ENCODE results near the gene CAMK2G.

Gene CAMK2G

DNA sequence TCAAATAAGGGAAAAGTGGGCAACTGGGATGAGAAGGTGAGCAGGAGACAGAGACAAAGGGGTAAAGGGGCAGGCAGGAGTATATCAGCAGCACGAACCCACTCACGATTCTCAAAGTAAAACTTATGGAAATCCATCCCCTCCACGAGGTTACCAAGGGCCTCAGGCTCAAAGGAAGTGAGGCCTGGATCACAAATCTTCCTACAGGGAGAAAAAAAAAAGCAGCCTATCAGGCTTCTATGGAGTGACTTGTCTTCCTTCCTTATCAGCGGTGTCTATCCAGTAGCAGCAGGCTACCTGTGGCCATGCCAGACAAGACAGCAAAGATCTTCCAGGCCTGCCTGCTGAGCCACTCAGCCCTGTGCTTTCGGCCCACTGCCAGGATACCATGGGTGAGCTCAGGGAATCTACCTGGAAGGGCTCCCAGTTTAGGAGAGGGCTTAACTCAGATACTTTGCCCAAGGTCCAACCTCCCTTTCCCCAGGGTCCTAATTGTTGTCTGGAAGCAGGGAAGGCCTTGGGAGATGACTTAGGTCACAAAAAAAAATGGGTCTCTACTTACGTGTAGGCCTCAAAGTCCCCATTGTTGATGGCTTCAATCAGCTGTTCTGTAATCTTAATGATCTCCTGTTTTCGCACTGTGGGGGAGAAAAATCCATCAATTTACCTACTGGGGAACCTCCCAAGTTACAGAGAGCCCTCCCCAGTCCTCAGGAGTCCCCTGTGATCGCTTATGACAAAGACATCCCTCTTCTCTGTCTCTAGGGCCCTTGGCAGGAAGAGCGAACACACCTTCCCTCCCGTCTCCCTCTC, 57.2 kb downstream of the CAMK2G start:
- in situ Hi-C loops (cut with MboI; ENCODE audit: low sequenced_read_pairs) = no loop called here

DNA sequence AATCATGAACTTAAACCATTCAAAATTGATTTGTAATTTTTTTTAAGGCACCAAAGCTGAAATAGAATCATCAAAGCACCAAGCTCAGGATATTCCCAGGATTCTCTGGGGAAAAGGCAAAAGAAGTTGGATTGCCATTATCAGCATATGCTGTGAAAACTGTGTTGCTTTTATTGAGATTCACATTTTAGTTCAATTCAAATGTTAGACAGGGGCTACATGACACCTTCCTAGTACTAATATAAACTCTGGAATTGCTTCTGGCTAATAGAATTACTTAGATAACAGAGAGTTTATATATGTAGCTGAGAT, 58.7 kb downstream of the CAMK2G start:
- in situ Hi-C loops (cut with MboI; ENCODE audit: low sequenced_read_pairs) = no loop called here

DNA sequence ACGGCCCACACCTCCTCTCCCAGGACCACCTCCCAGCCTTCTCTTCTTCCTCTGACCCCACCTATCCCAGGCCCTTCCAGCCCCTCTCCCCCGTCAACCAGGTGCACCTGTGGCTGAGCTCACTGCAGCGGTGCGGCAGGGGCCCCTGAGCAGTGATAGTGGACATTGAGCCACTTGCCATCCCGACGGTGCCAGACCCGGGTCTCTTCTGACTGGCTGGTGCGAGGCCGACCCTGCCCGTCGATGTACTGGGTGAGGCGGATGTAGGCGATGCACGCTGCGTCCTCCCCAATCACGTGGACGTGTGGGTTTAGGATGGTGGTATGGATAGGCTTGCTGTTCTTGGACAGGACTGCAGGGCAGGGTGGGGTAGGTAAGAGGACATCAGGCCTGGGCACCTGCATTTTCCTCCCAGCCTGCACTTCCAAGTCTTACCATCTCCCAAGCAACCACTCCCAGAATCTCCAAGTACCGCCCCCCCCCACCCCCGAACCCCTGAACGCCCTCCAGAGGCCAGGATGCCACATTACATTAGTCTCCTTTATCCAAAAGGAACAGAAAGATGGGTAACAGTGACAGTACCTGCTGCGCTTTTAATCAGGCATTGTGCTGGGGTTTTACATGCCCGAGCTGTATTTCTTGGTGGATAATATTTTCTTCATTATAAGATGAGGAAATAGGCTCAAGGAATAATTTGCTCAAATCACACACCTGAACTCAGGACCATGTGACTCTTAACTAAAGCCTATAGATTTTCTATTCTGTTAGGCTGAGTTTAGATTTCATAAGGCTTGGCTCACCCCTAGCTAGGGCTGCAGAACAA, 59.2 kb downstream of the CAMK2G start:
- in situ Hi-C loops (cut with MboI; ENCODE audit: low sequenced_read_pairs) = no loop called here

DNA sequence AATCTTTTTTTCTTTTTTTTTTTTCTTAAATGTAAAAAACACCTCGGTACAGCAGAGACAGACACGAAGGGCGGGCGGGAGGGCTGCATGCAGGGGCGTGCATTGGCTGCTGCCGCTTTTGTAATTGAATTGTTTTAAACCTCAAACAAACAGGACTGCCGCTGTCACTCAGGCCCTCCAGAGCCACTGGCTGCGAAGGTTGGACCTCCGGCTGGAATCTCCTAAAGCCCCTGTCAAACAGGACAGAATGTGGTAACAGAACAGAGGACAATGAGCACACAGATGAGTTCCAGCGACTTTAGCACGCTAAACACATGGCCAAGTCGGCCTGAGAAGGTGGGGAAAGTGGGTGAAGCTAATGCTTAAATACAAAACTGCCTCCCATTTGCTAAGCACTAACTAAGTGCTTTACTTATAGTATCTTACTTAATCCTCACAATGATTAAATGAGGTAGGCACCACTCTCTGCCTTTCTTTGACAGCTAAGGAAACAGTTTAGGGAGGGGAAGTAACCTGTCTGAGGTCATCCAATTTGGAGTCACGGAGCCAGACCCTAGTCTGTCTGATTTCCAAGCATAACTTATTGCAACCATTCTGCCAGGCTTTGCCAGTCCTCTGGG, 60.0 kb downstream of the CAMK2G start:
- in situ Hi-C loops (cut with MboI; ENCODE audit: low sequenced_read_pairs) = no loop called here

DNA sequence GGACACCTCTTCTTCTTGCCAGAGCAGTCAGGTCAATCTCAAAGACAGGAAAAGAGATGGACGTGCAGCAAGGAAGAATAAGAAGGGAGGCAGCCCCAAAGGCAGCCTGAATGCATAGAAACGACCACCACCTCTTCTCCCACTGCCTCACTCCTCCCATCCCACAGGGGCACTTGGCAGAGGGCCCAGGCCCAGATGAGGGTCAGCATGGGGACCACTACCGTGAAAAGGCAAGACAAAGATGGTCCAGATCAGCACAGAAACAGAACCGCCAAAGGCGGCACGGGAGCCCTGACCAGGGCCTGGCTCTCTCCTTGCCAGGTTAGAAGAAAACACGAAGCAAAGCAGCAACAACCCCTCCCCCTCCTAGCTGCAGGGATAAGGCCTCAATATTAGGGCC, 61.0 kb downstream of the CAMK2G start:
- in situ Hi-C loops (cut with MboI; ENCODE audit: low sequenced_read_pairs) = no loop called here

DNA sequence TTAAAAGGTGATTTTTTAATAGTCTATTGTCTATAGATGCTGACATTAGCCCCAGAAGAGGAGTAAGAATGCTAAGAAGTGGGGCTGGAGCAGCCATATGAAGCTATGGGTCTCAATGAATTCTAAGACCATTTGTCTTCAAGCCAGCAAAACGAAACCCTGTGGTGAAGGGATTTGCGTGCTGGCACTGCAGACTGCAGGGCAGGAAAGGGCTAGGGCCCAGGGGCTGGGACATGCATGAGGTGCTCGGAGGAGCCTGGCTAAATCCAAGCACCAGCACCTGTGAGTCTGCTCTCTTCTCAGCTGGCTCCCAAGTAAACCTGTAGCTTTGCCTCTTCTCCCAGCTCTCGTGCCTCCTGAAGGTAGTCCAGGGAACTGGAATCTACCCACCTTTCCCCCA, 61.7 kb downstream of the CAMK2G start:
- in situ Hi-C loops (cut with MboI; ENCODE audit: low sequenced_read_pairs) = no loop called here

DNA sequence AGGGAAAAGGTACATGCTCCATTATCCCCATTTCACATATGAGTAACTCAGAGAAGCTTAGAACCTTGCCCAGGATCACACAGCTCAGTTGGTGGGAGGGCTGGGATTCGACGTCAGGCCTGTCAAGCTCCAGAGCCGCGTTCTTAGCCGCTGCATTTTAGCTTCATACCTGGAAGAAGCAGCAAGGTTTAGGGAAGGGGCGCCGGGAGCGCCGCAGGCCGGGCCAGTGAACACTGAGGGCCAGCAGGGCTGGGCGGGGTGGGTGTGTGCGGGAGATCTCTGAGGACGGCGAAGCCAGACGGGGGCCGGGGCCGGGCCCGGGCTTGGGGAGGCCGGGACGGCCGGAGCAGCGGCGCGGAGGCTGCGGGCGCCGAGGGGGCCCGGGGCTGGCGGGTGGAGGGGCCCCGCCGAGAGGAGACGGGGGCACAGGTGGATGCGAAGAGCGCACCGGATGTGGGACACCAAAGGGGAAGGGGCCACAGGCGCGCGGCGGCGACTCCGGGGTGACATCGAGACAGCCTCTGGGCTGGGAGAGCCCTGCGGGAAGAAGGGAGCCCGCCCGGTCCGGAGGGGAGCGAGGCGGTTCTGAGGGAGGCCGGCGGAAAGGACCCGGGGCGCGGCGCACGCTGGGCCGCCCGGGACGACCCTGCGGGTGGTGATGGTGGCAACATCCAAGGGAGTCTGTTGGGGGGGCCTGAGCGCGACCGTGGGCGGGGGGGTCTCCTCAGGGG, 63.5 kb downstream of the CAMK2G start:
- in situ Hi-C loops (cut with MboI; ENCODE audit: low sequenced_read_pairs) = no loop called here

DNA sequence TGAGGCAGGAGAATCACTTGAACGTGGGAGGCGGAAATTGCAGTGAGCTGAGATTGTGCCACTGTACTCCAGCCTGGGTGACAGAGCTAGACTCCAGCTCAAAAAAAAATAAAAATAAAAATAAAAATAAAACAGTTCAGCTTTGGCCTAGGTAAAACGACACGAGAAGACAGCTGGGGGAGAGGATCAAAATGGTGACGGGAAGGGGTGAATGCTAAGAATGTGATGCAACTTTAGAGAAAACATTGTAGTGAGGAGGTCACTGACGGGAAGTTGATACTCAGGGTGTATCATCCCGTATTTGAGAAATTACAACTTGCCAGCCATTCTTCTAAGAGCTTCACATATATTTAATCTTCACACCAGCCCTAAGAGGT, 64.0 kb downstream of the CAMK2G start:
- in situ Hi-C loops (cut with MboI; ENCODE audit: low sequenced_read_pairs) = no loop called here

DNA sequence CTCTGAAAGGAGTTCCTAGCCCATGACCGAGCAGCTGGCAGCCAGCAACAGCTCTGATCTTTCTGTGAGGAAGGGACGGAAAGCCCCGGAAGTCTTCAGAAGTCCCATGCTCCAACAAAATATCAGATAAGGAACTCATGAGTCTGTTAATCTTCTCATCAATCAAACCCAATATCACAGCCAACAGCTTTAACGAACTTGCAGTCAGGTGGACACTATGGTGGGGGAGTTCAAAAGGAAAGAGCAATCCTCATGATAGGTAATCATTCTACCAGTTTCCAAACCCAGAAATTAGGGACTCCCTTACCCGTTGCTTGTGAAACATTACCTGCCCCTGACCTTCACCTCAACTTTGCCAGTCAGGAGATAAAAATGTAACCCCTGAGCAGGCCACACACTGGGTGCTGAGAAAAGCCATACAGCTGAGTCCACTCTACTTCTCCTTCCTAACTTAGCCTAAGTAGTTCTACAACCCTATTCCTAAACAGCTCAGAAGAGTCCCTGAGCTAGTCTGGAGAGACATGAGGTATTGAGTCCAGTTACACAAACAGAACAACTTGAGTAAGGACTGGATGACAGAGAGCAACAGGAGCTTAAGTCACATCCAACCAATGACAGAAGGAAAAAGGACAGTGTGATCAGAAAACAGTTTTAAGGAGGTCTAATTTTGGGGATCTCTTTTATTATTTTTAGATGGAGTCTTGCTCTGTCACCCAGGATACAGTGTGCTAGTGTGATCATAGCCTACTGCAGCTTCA, 65.1 kb downstream of the CAMK2G start:
- in situ Hi-C loops (cut with MboI; ENCODE audit: low sequenced_read_pairs) = no loop called here

DNA sequence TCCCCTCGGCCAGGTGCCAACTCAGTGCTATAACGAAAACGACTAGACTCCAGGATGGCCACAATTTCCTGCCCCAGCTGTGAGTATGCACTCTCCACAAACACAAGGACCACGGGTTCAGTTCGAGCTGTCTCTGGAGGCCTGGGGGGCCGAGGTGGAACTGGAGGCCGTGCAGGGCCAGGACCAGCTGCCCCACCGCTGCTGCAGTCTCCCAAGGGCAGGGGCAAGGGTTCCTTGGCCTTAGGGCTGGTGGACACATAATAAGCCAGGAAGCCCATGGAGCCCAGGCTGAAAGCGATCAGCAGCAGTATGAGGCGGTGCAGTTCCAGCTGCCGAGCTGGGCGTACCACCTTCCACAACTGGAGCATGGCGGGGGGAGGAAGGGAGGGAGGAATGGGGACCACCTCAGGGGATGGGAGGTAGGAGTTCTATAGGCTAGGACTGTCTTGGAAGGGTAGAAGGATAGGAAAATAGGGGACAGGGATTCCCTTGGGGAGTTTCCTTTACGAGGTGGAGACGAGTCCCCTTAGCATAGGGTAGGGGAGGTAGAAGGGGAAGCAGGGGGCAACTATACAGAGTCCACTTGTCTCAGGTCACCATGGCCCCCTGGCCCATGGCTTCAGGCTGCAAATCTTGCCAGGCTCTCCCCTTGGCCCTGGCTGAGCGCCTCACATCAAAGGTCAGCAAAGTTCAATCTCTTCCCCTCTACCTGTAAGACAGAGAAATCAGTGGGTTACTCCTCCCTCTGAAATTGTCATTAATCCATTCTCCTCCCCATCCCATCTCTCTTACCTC, 66.1 kb downstream of the CAMK2G start:
- in situ Hi-C loops (cut with MboI; ENCODE audit: low sequenced_read_pairs) = no loop called here

DNA sequence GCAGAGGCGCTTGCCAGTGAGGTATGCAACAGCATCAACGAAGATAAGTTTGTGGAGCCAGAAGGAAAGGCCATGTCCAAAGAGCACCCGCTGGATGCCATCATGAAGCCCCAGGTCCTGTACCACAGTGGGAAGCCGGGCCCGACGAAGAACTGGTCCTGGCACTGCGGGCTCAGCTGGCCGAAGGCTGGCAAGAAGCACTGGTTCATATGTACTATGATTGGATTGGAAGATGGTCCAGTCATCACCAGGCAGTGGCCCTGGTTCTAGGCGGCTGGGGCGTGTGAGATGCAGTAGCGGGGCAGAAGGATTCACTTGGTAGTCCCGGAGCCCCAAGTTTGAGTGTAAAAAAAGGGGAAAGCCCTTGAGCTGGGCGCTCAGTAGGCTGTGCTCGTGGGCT, 66.9 kb downstream of the CAMK2G start:
- in situ Hi-C loops (cut with MboI; ENCODE audit: low sequenced_read_pairs) = no loop called here

DNA sequence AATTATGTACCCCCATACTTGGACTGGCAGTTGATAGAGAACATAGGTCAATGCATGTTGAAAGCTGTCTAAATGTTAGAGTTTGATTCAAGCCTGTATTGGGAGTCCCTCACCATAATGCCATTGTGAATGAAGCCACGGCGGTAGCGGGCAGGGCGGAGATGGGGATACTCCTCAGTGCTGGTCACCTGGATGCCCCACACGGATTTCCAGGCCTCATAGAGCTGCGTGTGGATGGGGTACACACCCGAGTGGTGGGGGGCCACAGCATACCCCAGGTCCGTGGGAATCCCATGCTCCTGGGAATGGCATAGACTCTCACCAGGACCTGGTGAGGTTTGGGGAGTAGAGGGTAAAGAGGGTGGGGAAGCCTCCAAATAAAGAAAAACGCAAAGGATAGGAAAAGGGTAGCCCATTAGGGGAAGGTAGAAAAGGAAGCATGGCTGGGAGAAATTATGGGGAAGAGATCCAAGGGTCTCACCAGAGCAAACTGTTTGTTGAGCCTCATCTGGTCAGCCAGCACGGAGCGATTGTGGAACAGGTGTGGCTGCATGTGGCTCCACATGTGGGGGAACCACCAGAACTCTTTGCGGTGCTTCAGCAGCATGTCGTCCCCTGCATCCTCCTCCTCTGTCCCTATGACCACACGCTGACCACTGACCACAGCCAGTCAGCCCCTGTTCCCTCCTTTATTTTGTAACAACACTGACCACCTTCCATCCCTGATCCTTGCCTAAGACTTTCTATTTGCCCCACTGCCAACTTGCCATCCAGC, 68.0 kb downstream of the CAMK2G start:
- in situ Hi-C loops (cut with MboI; ENCODE audit: low sequenced_read_pairs) = no loop called here

DNA sequence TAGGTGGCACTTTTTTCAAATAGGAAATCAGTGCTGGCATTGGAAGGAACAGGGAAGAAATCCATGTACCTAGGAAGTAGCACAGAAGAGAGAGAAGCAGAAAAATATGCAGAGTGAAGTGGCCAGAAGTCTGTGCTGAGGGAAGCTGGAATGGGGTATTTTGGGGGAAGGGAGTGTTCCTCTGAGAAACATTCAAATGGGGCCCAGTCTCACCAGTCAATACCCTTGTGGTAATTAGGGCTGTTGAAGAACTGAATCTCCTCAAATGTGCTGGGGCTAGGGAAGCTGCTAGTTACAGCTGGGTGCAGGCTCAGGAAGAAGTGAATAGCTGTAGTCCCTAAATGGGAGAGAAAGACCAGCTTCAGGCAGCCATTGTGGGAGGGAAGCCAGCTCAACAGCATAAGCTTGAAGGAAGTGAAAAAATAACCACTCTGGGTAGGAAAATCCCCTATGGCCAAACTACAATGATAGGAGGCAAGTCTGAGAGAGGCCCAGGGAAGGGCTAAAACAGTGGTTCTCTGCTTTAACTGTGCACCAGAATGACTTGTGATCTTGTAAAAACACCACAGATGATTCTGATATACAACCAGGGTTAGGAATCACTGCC, 70.6 kb downstream of the CAMK2G start:
- in situ Hi-C loops (cut with MboI; ENCODE audit: low sequenced_read_pairs) = no loop called here

DNA sequence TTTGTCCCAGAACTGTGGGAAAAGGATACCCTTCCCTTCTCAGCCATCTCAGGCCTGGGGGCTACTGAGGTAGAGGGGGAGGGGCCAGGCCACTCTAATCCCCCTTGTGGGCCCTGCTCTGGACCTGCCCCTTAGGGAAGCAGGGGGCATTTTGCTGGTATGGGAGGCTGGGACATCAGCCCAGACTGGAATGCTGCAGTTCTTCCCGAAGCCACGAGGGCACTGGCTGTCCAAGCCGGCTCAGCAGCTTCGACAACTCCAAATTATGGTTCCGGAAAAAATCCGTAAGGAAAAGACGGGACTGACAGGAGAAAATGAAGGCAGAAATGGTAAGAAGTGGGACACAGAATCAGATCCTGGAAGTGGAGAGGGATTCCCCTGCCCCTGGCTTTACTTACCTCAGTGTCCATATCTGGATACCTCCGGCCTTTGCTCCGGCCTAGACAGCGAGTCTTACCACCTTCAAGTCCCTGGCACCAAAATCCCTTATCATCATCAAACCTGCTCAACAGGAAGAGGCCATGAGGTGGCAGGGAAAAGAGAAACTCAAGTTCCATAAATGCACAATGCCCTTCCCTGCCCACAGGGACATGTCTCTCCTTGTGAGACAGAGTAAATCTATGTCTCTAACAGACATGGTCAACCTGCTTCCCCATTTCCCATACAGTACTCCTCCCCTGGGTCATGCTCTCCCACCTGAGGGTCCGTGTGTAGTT, 71.9 kb downstream of the CAMK2G start:
- in situ Hi-C loops (cut with MboI; ENCODE audit: low sequenced_read_pairs) = no loop called here

DNA sequence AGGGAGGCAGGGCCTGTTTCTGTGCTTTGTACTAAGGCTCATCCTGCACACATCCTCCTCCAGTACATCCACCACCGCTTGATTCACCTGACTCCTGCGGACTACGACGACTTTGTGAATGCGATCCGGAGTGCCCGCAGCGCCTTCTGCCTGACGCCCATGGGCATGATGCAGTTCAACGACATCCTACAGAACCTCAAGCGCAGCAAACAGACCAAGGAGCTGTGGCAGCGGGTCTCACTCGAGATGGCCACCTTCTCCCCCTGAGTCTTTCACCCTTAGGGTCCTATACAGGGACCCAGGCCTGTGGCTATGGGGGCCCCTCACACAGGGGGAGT, 73.1 kb downstream of the CAMK2G start:
- in situ Hi-C loops (cut with MboI; ENCODE audit: low sequenced_read_pairs) = no loop called here

DNA sequence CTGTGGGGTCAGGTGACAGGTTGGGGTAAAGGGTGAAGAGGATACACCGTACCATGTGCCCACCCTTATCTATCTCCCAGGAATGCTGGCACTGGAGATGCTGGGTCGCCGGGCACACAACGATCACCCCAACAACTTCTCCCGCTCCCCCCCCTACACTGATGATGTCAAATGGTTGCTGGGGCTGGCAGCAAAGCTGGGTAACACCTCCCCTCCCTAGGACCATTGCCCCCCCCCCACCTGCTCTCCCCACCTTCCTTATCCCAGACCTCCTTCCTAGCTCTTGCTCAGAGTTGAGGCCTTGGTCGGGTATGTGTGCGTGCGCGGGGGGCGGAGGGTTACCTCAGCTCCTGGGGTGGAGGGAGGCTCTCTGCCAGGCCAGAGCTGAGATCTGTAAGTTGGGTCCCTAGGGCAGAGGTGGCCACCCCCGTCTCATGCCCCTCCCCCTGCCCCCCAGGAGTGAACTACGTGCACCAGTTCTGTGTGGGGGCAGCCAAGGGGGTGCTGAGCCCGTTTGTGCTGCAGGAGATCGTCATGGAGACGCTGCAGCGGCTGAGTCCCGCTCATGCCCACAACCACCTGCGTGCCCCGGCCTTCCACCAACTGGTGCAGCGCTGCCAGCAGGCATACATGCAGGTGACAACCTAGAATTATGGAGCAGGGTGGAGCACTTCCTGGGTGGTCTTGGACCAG, 73.6 kb downstream of the CAMK2G start:
- in situ Hi-C loops (cut with MboI; ENCODE audit: low sequenced_read_pairs) = no loop called here

DNA sequence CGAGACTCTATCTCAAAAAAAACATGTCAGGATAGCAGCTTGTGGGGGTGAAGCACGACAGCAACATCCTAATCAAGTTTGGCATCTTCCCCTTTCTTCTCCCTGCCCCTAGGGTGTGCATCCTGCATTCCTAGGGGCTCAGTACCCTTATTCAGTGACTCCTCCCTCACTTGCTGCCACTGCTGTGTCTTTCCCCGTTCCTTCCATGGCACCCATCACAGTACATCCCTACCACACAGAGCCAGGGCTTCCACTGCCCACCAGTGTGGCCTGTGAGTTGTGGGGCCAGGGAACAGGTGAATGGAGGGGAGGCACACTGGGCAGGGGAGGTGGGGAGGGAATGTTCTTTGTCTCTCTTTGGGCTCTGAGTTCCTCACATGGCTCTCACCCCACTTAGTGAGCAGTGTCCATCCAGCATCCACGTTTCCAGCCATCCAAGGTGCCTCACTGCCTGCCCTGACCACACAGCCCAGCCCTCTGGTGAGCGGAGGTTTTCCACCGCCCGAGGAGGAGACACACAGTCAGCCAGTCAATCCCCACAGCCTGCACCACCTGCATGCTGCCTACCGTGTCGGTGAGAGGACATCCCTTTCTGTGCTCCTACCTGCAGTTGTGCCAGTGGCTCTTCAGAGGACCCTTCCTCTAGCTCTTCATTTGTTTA, 74.3 kb downstream of the CAMK2G start:
- in situ Hi-C loops (cut with MboI; ENCODE audit: low sequenced_read_pairs) = no loop called here
